Activated CD8-positive, alpha-beta memory T cell treated with anti-CD3 and anti-CD28 coated beads, Interleukin-2, amount 50 U/mL, for 1 hour (primary cell): ENCODE results near the gene GNG8.
"Not testable (repeated sequence)": the region's sequence is repeated elsewhere in the genome, so short reads cannot be mapped to it uniquely, and the experiment has no call there.

Experiments
- DNase-seq: peaks from one replicate; pipeline ENCODE4 v3.0.0-alpha.2; 2020; ENCODE audit errors: extremely low read depth

GNG8 gene

GRCh38 chr19:46646402-46646801 is 10.4 kb upstream of the GNG8 start:
- no peak for DNase-seq

GRCh38 chr19:46644720-46645119 is 8.7 kb upstream of the GNG8 start:
- DNase-seq: no peak

- no peak for DNase-seq
Measured at GRCh38 chr19:46640656-46641055, 4.7 kb upstream of the GNG8 start.

- no peak for DNase-seq
Measured at GRCh38 chr19:46639358-46640182, 3.6 kb upstream of the GNG8 start.

GRCh38 chr19:46637224-46637623 is 1.2 kb upstream of the GNG8 start:
- no peak for DNase-seq

- DNase-seq: no peak
Measured at GRCh38 chr19:46634656-46635218, 1.3 kb downstream of the GNG8 start.

- peak; percentile 87 for DNase-seq
Measured at GRCh38 chr19:46634045-46634655, 1.9 kb downstream of the GNG8 start.

- no peak for DNase-seq
Measured at GRCh38 chr19:46633130-46633529, 2.9 kb downstream of the GNG8 start.

- DNase-seq: no peak
Measured at GRCh38 chr19:46631481-46631880, 4.5 kb downstream of the GNG8 start.

- DNase-seq: no peak
Measured at GRCh38 chr19:46630586-46631205, 5.3 kb downstream of the GNG8 start.

- DNase-seq: no peak
Measured at GRCh38 chr19:46629546-46630025, 6.4 kb downstream of the GNG8 start.

GRCh38 chr19:46628970-46629369 is 7.0 kb downstream of the GNG8 start:
- DNase-seq: not testable (repeated sequence)

GRCh38 chr19:46626446-46626845 is 9.6 kb downstream of the GNG8 start:
- no peak for DNase-seq

GRCh38 chr19:46625731-46626130 is 10.3 kb downstream of the GNG8 start:
- no peak for DNase-seq

- no peak for DNase-seq
Measured at GRCh38 chr19:46624958-46625661, 10.9 kb downstream of the GNG8 start, which contains the start of gene PTGIR. PTGIR (minus strand) TSS chr19:46625089; CDS start chr19:46624225, 864 bp downstream.

GRCh38 chr19:46623915-46624502 is 12.0 kb downstream of the GNG8 start:
- no peak for DNase-seq

GRCh38 chr19:46622118-46622446 is 13.9 kb downstream of the GNG8 start:
- DNase-seq: no peak

- no peak for DNase-seq
Measured at GRCh38 chr19:46621191-46622117, 14.5 kb downstream of the GNG8 start.

- DNase-seq: no peak
Measured at GRCh38 chr19:46620716-46621115, 15.3 kb downstream of the GNG8 start.

GRCh38 chr19:46620267-46620666 is 15.7 kb downstream of the GNG8 start:
- DNase-seq: no peak
